HFF-Myc (cell line): Measurements from ENCODE around the gene NADK.

Experiments used
- DNase-seq: peaks from one replicate; pipeline ENCODE4 v3.0.0-alpha.2; 2011; ENCODE audit warnings: low read depth; ENCODE audit errors: extremely low read depth
- H3K4me3 ChIP-seq: replicated peaks from 2 replicates; pipeline ENCODE4 v1.5.1; 2011; ENCODE audit warnings: low read depth, mild to moderate bottlenecking, control low read depth, low read length
- TF ChIP-seq, protein P1 (sequence below): IDR thresholded peaks from 2 replicates; pipeline ENCODE4 v1.5.1; 2012; ENCODE audit warnings: mild to moderate bottlenecking, low read depth, low read length, control low read depth; ENCODE audit errors: missing control alignments

The NADK gene

DNA sequence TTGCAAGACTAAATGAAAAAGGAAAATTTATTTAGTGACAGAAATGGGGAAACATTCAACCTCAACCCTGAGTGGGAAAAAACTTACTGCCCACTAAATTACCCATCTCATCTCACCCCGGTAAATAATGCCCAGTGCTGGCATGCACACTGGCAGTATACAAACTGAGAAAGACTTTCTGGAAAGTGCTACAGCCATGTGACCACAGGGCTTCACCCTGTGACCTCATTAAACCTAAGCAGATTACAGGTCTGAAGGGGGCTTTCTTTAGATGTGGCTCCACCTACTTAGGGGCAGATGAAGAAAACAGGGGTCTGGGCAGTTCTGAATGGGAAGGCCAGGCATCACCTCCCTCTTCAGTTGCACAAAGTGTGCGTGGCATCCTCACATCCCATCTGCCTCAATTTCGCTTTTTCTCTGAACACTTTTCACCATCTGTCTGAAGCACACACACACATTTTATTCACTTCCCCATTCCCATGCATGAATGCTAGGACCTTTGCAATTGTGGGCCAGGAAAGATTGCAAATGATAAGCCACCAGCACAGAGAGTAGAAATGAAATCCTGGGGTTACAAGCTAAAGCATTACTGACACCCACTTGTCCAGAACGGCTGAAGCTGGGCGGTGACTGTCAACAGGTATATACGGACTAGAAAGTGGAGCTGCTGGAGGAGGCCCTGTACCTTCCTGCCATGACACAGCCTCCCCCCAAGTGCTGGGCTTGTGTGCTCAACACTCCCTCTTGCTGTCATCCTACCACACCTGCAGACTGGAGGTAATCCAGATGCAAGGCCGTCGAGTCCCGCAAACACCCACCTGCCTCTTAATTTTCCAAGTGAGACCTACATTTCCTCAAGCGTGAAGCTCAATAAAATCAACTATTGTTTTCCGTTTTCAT lies 2.7 kb downstream of the NADK start:
- TF ChIP-seq, protein P1, sequence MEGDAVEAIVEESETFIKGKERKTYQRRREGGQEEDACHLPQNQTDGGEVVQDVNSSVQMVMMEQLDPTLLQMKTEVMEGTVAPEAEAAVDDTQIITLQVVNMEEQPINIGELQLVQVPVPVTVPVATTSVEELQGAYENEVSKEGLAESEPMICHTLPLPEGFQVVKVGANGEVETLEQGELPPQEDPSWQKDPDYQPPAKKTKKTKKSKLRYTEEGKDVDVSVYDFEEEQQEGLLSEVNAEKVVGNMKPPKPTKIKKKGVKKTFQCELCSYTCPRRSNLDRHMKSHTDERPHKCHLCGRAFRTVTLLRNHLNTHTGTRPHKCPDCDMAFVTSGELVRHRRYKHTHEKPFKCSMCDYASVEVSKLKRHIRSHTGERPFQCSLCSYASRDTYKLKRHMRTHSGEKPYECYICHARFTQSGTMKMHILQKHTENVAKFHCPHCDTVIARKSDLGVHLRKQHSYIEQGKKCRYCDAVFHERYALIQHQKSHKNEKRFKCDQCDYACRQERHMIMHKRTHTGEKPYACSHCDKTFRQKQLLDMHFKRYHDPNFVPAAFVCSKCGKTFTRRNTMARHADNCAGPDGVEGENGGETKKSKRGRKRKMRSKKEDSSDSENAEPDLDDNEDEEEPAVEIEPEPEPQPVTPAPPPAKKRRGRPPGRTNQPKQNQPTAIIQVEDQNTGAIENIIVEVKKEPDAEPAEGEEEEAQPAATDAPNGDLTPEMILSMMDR = no peak
- DNase-seq = no peak
- H3K4me3 ChIP-seq = 0 out of 2 replicates have a peak overlapping the region, but pooled peaks have one; percentile 14

DNA sequence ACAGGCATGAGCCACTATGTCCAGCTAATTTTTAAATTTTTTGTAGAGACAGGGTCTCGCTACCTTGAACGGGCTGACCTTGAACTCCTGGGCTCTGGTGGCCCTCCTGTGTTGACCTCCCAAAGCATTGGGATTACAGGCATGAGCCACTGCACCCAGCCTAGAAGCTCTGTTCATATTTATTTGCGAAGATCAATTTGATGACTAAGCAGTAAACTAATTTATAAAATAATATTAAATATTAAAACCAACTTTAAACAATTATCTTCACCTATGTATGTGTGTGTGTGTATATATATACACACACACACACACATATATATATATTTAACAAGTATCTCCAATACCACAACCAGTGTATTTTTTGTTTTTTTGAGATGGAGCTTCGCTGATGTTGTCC lies 4.4 kb downstream of the NADK start:
- TF ChIP-seq, protein P1 = no peak
- DNase-seq = no peak
- no peak overlapping the region for H3K4me3 ChIP-seq

DNA sequence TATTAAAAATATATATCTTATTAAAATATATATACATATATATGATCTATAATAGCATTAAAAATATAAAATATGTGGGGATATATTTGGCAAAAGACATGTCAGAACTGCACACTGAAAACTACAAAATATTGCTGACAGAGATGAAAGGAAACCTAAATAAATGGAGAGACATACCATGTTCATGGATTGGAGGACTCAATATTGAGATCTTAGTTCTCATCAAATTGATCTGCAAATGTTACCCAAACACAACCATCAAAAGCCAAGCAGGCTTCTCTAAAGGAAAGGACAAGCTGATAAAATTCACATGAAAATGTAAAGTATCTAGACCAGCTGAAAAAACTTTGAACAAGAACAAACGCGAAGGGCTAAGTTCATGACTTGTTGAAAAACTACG lies 7.2 kb downstream of the NADK start:
- H3K4me3 ChIP-seq = no peak overlapping the region
- TF ChIP-seq, protein P1 = no peak
- no peak for DNase-seq

DNA sequence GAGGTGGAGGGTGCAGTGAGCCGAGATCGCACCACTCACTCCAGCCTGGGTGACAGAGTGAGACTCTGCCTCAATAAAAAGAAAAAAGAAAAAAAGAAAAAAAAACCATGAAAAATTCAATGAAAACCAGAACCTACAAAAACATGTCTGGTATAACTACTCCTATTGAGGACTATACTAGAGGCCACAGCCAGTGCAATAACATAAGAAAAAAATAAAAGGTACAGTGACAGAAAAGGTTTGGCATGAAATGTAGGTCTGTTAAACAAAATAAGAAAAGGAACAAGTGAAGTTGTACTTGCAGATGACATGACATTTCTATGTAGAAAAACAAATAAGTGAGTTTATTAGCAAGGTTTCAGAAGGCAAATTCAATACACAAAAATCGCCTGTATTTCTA lies 8.2 kb downstream of the NADK start:
- TF ChIP-seq, protein P1 = no peak
- DNase-seq = no peak
- no peak overlapping the region for H3K4me3 ChIP-seq

DNA sequence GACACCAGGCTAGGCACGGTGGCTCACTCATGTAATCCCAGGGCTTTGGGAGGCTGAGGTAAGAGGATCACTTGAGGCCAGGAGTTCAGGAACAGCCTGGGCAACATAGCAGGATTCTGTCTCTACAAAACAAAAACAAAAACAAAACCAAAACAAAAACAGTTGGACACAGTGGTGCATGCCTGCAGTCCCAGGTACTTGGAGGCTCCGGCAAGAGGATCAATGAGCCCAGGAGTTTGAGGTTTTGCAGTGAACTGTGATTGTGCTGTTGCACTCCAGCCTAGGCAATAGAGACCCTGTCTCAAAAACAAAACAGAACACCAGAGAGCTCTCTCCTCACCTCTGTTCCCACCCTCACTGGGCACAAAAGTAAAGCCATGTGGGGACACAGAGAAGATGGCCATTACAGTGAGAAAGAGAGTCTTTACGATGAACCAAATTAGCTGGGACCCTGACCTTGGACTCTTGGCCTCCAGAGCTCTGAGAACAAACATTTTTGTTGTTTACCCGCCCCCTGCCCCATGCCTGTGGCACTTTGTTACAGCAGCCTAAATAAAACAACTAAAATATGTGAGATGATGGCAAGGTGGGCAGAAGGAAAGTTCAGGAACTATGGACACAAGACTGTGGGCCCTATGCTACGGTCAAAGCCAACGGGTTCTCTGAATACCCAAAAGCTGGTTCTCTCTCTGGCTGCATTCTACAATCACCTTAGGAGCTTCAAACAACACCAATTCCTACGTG lies 9.8 kb downstream of the NADK start:
- TF ChIP-seq, protein P1 = no peak
- H3K4me3 ChIP-seq = no peak overlapping the region
- no peak for DNase-seq

DNA sequence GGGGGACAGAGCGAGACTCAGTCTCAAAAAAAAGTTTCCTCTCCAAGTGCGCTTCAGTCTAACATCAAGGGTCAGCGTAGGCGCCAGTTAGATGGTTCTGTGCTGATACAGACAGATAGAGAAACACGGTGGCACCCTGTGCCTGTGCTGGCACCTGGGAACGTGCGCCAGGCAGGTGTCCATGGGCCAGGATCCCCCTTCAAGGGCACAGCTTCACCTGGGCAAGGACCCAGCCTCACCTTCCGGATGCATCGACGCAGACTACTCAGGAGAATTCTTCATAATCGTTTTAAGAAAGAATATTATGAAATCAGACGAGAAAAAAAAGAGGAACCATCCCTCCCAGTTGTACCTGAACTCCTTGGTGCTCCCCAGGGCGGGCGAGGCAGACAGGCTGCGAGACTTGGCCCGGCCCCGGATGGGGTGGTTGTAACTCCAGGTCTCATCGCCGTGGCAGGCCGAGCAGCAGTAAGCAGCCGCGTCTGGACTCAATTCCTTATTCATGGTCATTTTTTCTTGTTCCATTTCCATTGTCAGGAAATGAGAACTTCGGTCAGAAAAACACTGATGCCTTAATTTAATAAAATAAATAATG lies 13.3 kb downstream of the NADK start:
- no peak for DNase-seq
- no peak overlapping the region for H3K4me3 ChIP-seq
- TF ChIP-seq, protein P1 = no peak
